GM12878 (cell line): ENCODE measurements around the gene TPST1. TPM values are rescaled to one million over a fixed set of nuclear protein-coding genes. Genes with fewer than 3 reads are reported as not detected.

Source experiments
- ATAC-seq: fragments of 200-7000 bp; cut with Tn5 transposase; 3 replicates; pipeline ENCODE4 v1.9.1; 2020; ENCODE audit warnings: mild to moderate bottlenecking, moderate library complexity
- BruUV-seq: library from RNA; stranded (reverse); fragments of 400-500 nt; replicated peaks from 2 replicates; lab custom pipeline; 2021; lab: Mats Ljungman, UMichigan
- CTCF ChIA-PET: fragments of 300-600 bp; sonication (Branson Sonifier 250); formaldehyde crosslinking; extraction: SDS; loops from one replicate; lab custom pipeline; 2021; ENCODE audit warnings: inconsistent platforms; lab: Yijun Ruan, JAX
- POLR2A ChIA-PET: fragments of 350-600 bp; formaldehyde crosslinking; extraction: SDS; loops from one replicate; lab custom pipeline; 2021; ENCODE audit warnings: inconsistent platforms; lab: Charles Lee
- RAD21 ChIA-PET: fragments of 300-600 bp; sonication (Branson Sonifier 250); formaldehyde crosslinking; loops from one replicate; lab custom pipeline; 2023; ENCODE audit warnings: antibody characterized with exemption; ENCODE audit not compliant: unreplicated experiment; lab: Charles Lee
- SMC1A ChIA-PET: fragments of 300-600 bp; sonication (Branson Sonifier 250); formaldehyde crosslinking; loops from one replicate; lab custom pipeline; 2023; ENCODE audit not compliant: unreplicated experiment, uncharacterized antibody; lab: Charles Lee
- DNase-seq: peaks from one replicate; pipeline ENCODE4 v3.0.0-alpha.2; 2011; ENCODE audit warnings: low read depth, low spot score
- FAIRE-seq: peaks from 3 replicates; lab custom pipeline; 2011; peaks lifted over from hg19 to GRCh38; lab: Jason Lieb, UNC
- H2AFZ ChIP-seq: 2 replicates; pipeline ENCODE4 v1.6.0; 2011; ENCODE audit warnings: low read depth, low read length, control low read depth; ENCODE audit not compliant: control insufficient read depth
- H3K27ac ChIP-seq: 2 replicates; pipeline ENCODE4 v1.5.1; 2011; ENCODE audit warnings: control low read depth; ENCODE audit not compliant: control insufficient read depth, insufficient read depth
- H3K27me3 ChIP-seq, 2 experiments: replicated peaks in 1 of 2; 2 replicates each; pipeline versions ENCODE4 v1.6.0 to v1.6.1; 2011; ENCODE audit warnings: low read length in 1 of 2; ENCODE audit not compliant: control insufficient read depth in 2 of 2, insufficient read depth in 2 of 2
- H3K36me3 ChIP-seq, 2 experiments: 2 replicates each; pipeline ENCODE4 v1.5.1; 2011; ENCODE audit warnings: low read length in 1 of 2; ENCODE audit not compliant: control insufficient read depth in 2 of 2, insufficient read depth in 2 of 2
- H3K4me1 ChIP-seq: 2 replicates; pipeline ENCODE4 v1.6.1; 2011; ENCODE audit warnings: mild to moderate bottlenecking, low read length, moderate library complexity, mixed read lengths; ENCODE audit not compliant: control insufficient read depth, insufficient read depth
- H3K4me2 ChIP-seq: 2 replicates; pipeline ENCODE4 v1.6.0; 2011; ENCODE audit warnings: control low read depth; ENCODE audit not compliant: control insufficient read depth, insufficient read depth
- H3K4me3 ChIP-seq: fragments of 200-600 bp; sonication (generic); 2 replicates; pipeline ENCODE4 v1.5.1; 2016
- H3K79me2 ChIP-seq: 2 replicates; pipeline ENCODE4 v1.6.0; 2011; ENCODE audit warnings: low read length; ENCODE audit not compliant: control insufficient read depth, insufficient read depth
- H3K9ac ChIP-seq: 2 replicates; pipeline ENCODE4 v1.8.0; 2011; ENCODE audit warnings: low read length, control low read depth, mixed read lengths; ENCODE audit not compliant: control insufficient read depth, insufficient read depth
- H3K9me3 ChIP-seq: replicated peaks from 3 replicates; pipeline ENCODE4 v1.5.1; 2011; ENCODE audit warnings: mild to moderate bottlenecking, low read length; ENCODE audit not compliant: control insufficient read depth, insufficient read depth
- H4K20me1 ChIP-seq: 2 replicates; pipeline ENCODE4 v1.6.0; 2011; ENCODE audit not compliant: control insufficient read depth, insufficient read depth
- CHD2 ChIP-seq: IDR thresholded peaks from 2 replicates; pipeline ENCODE4 v1.6.1; 2011; ENCODE audit warnings: low read depth, low read length, improper control_type of control experiment, borderline replicate concordance
- NR2C1 ChIP-seq: fragments of 450-650 bp; IDR thresholded peaks from 2 replicates; pipeline ENCODE4 v1.6.1; 2017; ENCODE audit warnings: antibody characterized with exemption, mild to moderate bottlenecking, moderate library complexity
- PAX5 ChIP-seq: IDR thresholded peaks from 2 replicates; pipeline ENCODE4 v1.6.1; 2011; ENCODE audit warnings: low read depth, low read length, borderline replicate concordance
- PAX8 ChIP-seq: fragments of 450-650 bp; IDR thresholded peaks from 2 replicates; pipeline ENCODE4 v1.6.1; 2017; ENCODE audit warnings: mild to moderate bottlenecking, moderate library complexity
- PBX3 ChIP-seq: IDR thresholded peaks from 2 replicates; pipeline ENCODE4 v1.6.1; 2011; ENCODE audit warnings: mild to moderate bottlenecking, low read depth, low read length, moderate library complexity; ENCODE audit not compliant: insufficient replicate concordance
- RAD21 ChIP-seq: IDR thresholded peaks from 2 replicates; pipeline ENCODE4 v1.6.1; 2011; ENCODE audit warnings: mild to moderate bottlenecking, low read depth, low read length, moderate library complexity; ENCODE audit not compliant: insufficient read depth
- RB1 ChIP-seq: fragments of 450-650 bp; formaldehyde crosslinking; IDR thresholded peaks from 2 replicates; pipeline ENCODE4 v1.6.1; 2017; ENCODE audit warnings: mild to moderate bottlenecking, borderline replicate concordance
- STAT1 ChIP-seq: fragments of 450-650 bp; conservative IDR thresholded peaks from 2 replicates; pipeline ENCODE4 v1.6.1; 2014; ENCODE audit warnings: antibody characterized with exemption, mild to moderate bottlenecking
- TAF1 ChIP-seq: IDR thresholded peaks from 2 replicates; pipeline ENCODE4 v1.6.1; 2011; ENCODE audit warnings: mild to moderate bottlenecking, low read depth, low read length, borderline replicate concordance
- USF2 ChIP-seq: IDR thresholded peaks from 2 replicates; pipeline ENCODE4 v1.6.1; 2011; ENCODE audit warnings: low read depth, low read length, improper control_type of control experiment, borderline replicate concordance
- ZNF217 ChIP-seq: fragments of 450-650 bp; IDR thresholded peaks from 2 replicates; pipeline ENCODE4 v1.6.1; 2017; ENCODE audit warnings: antibody characterized with exemption, mild to moderate bottlenecking
- ZNF24 ChIP-seq: fragments of 450-650 bp; IDR thresholded peaks from 2 replicates; pipeline ENCODE4 v1.6.1; 2017; ENCODE audit warnings: antibody characterized with exemption, mild to moderate bottlenecking
- ZNF592 ChIP-seq: fragments of 450-650 bp; IDR thresholded peaks from 2 replicates; pipeline ENCODE4 v1.6.1; 2017; ENCODE audit warnings: mild to moderate bottlenecking, moderate library complexity
- ZNF687 ChIP-seq: fragments of 450-650 bp; IDR thresholded peaks from 2 replicates; pipeline ENCODE4 v1.6.1; 2017; ENCODE audit warnings: mild to moderate bottlenecking, moderate library complexity
- WGBS: methylation state at CpG from one replicate; pipeline ENCODE4 v1.1.6; 2016; ENCODE audit warnings: low lambda C conversion rate; ENCODE audit not compliant: insufficient replicate concordance, insufficient coverage; ENCODE audit errors: missing lambda C conversion rate; 5-methylcytosine and 5-hydroxymethylcytosine counted together
- in situ Hi-C: fragments of 300-500 bp; cut with MboI; formaldehyde crosslinking; loops from 9 replicates; pipeline ENCODE4 v1.14.3; 2018; ENCODE audit warnings: mixed read lengths
- intact Hi-C: fragments of 100-400 bp; cut with micrococcal nuclease; formaldehyde crosslinking; loops from one replicate; pipeline ENCODE4 v1.14.2; 2022; ENCODE audit not compliant: unreplicated experiment
- polyA plus RNA-seq, 11 experiments: library from polyadenylated mRNA; depleted of rRNA in 4 of 11; unstranded in 6 of 11; stranded (reverse) in 5 of 11; fragments of >200 nt; fragmentation: Nextera tagmentation in 4 of 11; fragmentation: Illumina TruSeq in 1 of 11; extraction: Ambion mirVana in 4 of 11; extraction: Trizol in 1 of 11; gene quantifications; 1 replicate in 1 of 11; 2 replicates in 10 of 11; pipeline versions ENCODE4 v1.2.1 to v1.2.3, GENCODE V29; 2011 to 2016; ENCODE audit warnings: inconsistent platforms in 2 of 11, missing spikeins in 2 of 11, low read depth in 1 of 11
- total RNA-seq, 4 experiments: library from RNA; depleted of rRNA in 3 of 4; stranded (reverse); fragments of >200 nt in 3 of 4; fragmentation: Illumina TruSeq in 1 of 4; extraction: Trizol in 1 of 4; gene quantifications; 2 replicates each; pipeline versions ENCODE4 v1.2.1 to v1.2.3, GENCODE V29; 2013 to 2021

Gene TPST1
- total and polyA plus RNA-seq, 10 of the 15 experiments (the other 5 are each of a cell fraction or from before 2014, with no cell fraction given) = 1.1 to 10.6 (median 7.5) TPM

- TF ChIP-seq NR2C1 (no peak), RB1 (no peak), ZNF592 (no peak), STAT1 (no peak), CHD2 (no peak), TAF1 (no peak), ZNF217 (no peak)
- TF ChIP-seq, all 136 proteins: peak for 0
Observed at GRCh38 chr7:66181845-66182244, 23.3 kb upstream of the TPST1 start (continued).

- H2AFZ ChIP-seq = no peak overlapping the region
- WGBS = 62% methylated on average over 6 of the region's 6 CpGs
- intact Hi-C loops = no loop called here
- no peak for FAIRE-seq
- CTCF ChIA-PET = no interaction called here
- no peak for ATAC-seq
- no peaks in the 10 kb centered on the region for H3K4me1 ChIP-seq
- H3K27me3 ChIP-seq = no peaks in the 10 kb centered on the region
- no peak overlapping the region for H3K4me3 ChIP-seq
- SMC1A ChIA-PET = no interaction called here
- H3K4me2 ChIP-seq = no peak overlapping the region
- H3K9ac ChIP-seq = no peak overlapping the region
- H3K27ac ChIP-seq = no peak overlapping the region
- BruUV-seq = no TSS peak
- POLR2A ChIA-PET = no interaction called here
- H4K20me1 ChIP-seq = no peaks in the 10 kb centered on the region
- no peak for DNase-seq
- H3K79me2 ChIP-seq = no peaks in the 10 kb centered on the region
- H3K36me3 ChIP-seq = no peaks in the 10 kb centered on the region
- RAD21 ChIA-PET = no interaction called here
- H3K9me3 ChIP-seq = no peaks in the 10 kb centered on the region; the same call in 2 of the 3 replicates
- in situ Hi-C loops = no loop called here
- TF ChIP-seq USF2 = no peak
- TF ChIP-seq PAX8 = no peak
- TF ChIP-seq RAD21 = no peak
- no peak for TF ChIP-seq PBX3
- TF ChIP-seq ZNF687 = no peak
- no peak for TF ChIP-seq PAX5
- TF ChIP-seq ZNF24 = no peak
Observed at GRCh38 chr7:66182920-66183319, 22.2 kb upstream of the TPST1 start.
